Sigmoid colon (tissue), 7 donors: ENCODE results near the gene ZBTB3. TPM values are rescaled to one million over a fixed set of nuclear protein-coding genes. Genes with fewer than 3 reads are reported as not detected.
A peak's percentile ranks its signal among the peaks of the same experiment; 100 is the strongest.
"Not testable (repeated sequence)": the region's sequence is repeated elsewhere in the genome, so short reads cannot be mapped to it uniquely, and the experiment has no call there.

Experiments used
- DNase-seq: peaks from one replicate; pipeline ENCODE4 v3.0.0-alpha.2; 2019
- H3K27ac ChIP-seq, 4 donors: fragments of 200-600 bp; sonication (generic); one replicate each; pipeline ENCODE4 v1.5.1; 2016 to 2019; ENCODE audit warnings: mild to moderate bottlenecking in 1 of 4
- H3K27me3 ChIP-seq, 3 donors: fragments of 200-600 bp; sonication (generic); one replicate each; pipeline ENCODE4 v1.5.1; 2019; ENCODE audit warnings: mild to moderate bottlenecking in 1 of 3
- H3K36me3 ChIP-seq, 4 donors: fragments of 200-600 bp; sonication (generic); one replicate each; pipeline ENCODE4 v1.5.1; 2016 to 2019
- H3K4me1 ChIP-seq, 4 donors: fragments of 200-600 bp; sonication (generic); one replicate each; pipeline ENCODE4 v1.5.1; 2017 to 2019
- H3K4me3 ChIP-seq, 4 donors: fragments of 200-600 bp; sonication (generic); one replicate each; pipeline ENCODE4 v1.5.1; 2017 to 2019; ENCODE audit warnings: mild to moderate bottlenecking in 2 of 4, moderate library complexity in 1 of 4
- H3K9me3 ChIP-seq, 4 donors: fragments of 200-600 bp in 3 of 4; sonication (generic) in 3 of 4; one replicate each; pipeline versions ENCODE4 v1.5.1 to v1.6.1; 2013 to 2019
- EP300 ChIP-seq, 4 donors: sonication (generic); formaldehyde crosslinking; IDR thresholded peaks; one replicate each; pipeline ENCODE4 v1.6.1; 2017; ENCODE audit warnings: antibody characterized with exemption in 4 of 4
- POLR2A ChIP-seq, 2 donors: fragments of 450-650 bp; IDR thresholded peaks; one replicate each; pipeline ENCODE4 v1.6.1; 2016; ENCODE audit warnings: antibody characterized with exemption in 2 of 2, mild to moderate bottlenecking in 2 of 2, moderate library complexity in 2 of 2
- POLR2AphosphoS5 ChIP-seq, 4 donors: sonication (generic); formaldehyde crosslinking; IDR thresholded peaks; one replicate each; pipeline ENCODE4 v1.6.1; 2017; ENCODE audit warnings: antibody characterized with exemption in 4 of 4
- WGBS, 2 donors: extraction: QIAGEN DNeasy Blood & Tissue Kit; methylation state at CpG; one replicate each; pipeline ENCODE4 v1.1.7; 2013; 5-methylcytosine and 5-hydroxymethylcytosine counted together
- intact Hi-C: fragments of 100-400 bp; cut with DNase I; formaldehyde crosslinking; loops from one replicate; pipeline ENCODE4 v1.15.1; 2023
- polyA plus RNA-seq, 3 donors: library from polyadenylated mRNA; stranded (reverse); fragments of 200-250 nt; gene quantifications; one replicate each; pipeline ENCODE4 v1.2.3, GENCODE V29; 2013
- total RNA-seq, 4 donors: library from RNA; depleted of rRNA; stranded (reverse); fragments of >200 nt; gene quantifications; one replicate each; pipeline ENCODE4 v1.1.0, GENCODE V29; 2016
- TF ChIP-seq, protein P1 (sequence below), 4 experiments: fragments of 450-650 bp in 3 of 4; fragments of 200-600 bp in 1 of 4; IDR thresholded peaks; one replicate each; pipeline ENCODE4 v1.5.1; 2016 to 2019; ENCODE audit warnings: antibody characterized with exemption in 4 of 4, mild to moderate bottlenecking in 3 of 4, moderate library complexity in 2 of 4
- donor health status: healthy with polysubstance abuse.
- donor health status: Bipolar disorder and iron deficiency.
- donor health status: healthy.

ZBTB3 gene
- total and polyA plus RNA-seq, 7 donors: 1.2 to 12.1 (median 6.6) TPM

DNA sequence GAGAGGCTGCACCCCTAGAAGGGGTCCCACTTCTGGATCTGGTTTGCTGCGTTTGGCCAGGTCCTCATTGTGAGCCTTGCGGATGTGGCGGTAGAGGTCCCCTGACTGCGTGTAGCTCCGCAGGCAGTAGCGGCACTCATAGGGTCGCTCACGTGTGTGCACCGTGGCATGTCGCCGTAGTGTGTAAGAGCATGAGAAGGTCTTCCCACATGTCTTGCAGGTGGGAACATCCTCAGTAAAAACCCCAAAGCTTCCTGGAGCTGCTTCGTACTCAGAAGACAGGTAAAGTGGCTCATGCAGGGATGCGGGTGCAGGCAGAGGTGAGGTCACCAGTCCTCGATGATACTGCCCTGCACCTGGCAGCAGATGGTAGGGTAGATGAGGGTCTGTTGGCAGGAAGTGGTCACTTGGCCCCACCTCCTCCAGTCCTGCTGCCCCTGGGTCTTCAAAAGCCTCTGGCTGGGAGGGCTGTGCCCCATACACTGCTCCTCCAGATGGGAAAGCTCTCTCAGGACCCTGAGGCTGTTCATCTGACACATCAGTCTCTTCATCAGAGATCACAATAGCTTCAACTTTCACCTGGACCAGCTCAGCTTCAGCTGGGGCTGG lies 1.7 kb downstream of the ZBTB3 start:
- intact Hi-C loops: loop anchor here (2.0 kb wide), 1 partner anchor 23 kb away; the partner anchor contains the start of gene TTC9C
- TF ChIP-seq POLR2A (IDR thresholded peaks at IDR 0.05): no peak
- TF ChIP-seq, protein P1, sequence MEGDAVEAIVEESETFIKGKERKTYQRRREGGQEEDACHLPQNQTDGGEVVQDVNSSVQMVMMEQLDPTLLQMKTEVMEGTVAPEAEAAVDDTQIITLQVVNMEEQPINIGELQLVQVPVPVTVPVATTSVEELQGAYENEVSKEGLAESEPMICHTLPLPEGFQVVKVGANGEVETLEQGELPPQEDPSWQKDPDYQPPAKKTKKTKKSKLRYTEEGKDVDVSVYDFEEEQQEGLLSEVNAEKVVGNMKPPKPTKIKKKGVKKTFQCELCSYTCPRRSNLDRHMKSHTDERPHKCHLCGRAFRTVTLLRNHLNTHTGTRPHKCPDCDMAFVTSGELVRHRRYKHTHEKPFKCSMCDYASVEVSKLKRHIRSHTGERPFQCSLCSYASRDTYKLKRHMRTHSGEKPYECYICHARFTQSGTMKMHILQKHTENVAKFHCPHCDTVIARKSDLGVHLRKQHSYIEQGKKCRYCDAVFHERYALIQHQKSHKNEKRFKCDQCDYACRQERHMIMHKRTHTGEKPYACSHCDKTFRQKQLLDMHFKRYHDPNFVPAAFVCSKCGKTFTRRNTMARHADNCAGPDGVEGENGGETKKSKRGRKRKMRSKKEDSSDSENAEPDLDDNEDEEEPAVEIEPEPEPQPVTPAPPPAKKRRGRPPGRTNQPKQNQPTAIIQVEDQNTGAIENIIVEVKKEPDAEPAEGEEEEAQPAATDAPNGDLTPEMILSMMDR (IDR thresholded peaks at IDR 0.05): no peak
- no peak for TF ChIP-seq EP300 (IDR thresholded peaks at IDR 0.05)
- TF ChIP-seq POLR2AphosphoS5 (IDR thresholded peaks at IDR 0.05): no peak
- H3K4me1 ChIP-seq: peaks cover 0 to 38% (median 18%) of the 10 kb centered on the region in 4 donors
- peaks cover 0 to 22% (median 4%) of the 10 kb centered on the region in 4 donors for H3K36me3 ChIP-seq
- no peaks in the 10 kb centered on the region for H3K27me3 ChIP-seq
- DNase-seq: no peak
- H3K27ac ChIP-seq: no peak overlapping the region
- H3K9me3 ChIP-seq: no peaks in the 10 kb centered on the region
- WGBS, 2 donors: 94 to 96% methylated on average over 14 of the region's 14 CpGs
- no peak overlapping the region for H3K4me3 ChIP-seq

DNA sequence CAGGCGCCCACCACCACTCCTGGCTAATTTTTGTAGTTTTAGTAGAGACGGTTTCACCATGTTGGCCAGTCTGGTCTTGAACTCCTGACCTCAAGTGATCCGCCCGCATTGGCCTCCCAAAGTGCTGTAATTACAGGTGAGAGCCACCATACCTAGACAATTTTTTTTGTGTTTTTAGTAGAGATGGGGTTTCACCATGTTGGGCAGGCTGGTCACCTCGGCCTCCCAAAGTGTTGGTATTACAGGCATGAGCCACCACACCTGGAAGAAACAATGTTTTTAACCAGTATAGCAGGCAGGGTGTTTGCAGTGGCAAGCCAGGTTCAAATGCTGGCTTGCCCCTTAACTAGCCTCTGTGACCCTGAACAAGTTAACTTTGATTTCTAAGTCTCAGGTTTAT lies 4.0 kb downstream of the ZBTB3 start:
- peaks cover 0 to 22% (median 4%) of the 10 kb centered on the region in 4 donors for H3K36me3 ChIP-seq
- DNase-seq: peak; percentile 28
- H3K4me3 ChIP-seq, intact Hi-C loops, H3K27me3 ChIP-seq, H3K27ac ChIP-seq, H3K9me3 ChIP-seq: not testable (repeated sequence)
- 96 to 97% methylated on average over 5 of the region's 5 CpGs for WGBS, 2 donors
- peaks cover 0 to 38% (median 18%) of the 10 kb centered on the region in 4 donors for H3K4me1 ChIP-seq

DNA sequence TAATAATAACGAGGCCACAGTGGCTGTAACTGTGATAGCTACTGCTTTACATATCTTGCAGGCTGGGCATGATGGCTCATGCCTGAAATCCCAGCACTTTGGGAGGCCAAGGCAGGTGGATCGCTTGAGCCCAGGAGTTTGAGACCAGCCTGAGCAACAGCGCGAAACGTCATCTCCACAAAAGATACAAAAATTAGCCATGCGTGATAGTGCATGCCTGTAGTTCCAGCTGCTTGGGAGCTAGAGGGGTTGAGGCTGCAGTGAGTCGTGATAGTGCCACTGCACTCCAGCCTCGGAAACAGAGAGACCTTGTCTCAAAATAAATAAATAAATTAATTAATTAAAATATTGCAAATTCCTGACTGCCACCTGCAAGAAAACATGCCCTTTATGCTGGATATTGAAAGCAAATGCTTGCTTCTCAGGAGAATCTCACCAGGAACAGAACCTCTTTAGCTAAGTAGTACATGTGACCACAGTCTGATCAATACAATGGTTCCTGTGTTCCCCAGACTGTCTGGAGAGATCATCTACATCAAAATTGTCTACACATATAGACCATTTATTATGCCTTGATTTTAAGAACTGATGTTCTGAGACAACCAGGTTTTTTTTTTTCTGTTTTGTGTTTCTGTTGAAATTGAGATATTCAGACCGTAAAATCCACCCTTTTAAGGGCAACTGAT lies 6.3 kb downstream of the ZBTB3 start:
- H3K27me3 ChIP-seq: no peaks in the 10 kb centered on the region
- intact Hi-C loops: no loop called here
- H3K9me3 ChIP-seq: no peaks in the 10 kb centered on the region
- H3K36me3 ChIP-seq: peaks cover 0 to 18% (median 2%) of the 10 kb centered on the region in 4 donors
- peaks cover 0 to 21% (median 5%) of the 10 kb centered on the region in 4 donors for H3K4me1 ChIP-seq
- no peak overlapping the region for H3K27ac ChIP-seq
- WGBS, 2 donors: 89% methylated on average over 9 of the region's 9 CpGs
- no peak overlapping the region for H3K4me3 ChIP-seq
- TF ChIP-seq POLR2A (IDR thresholded peaks at IDR 0.05) (no peak), EP300 (IDR thresholded peaks at IDR 0.05) (no peak)
- DNase-seq: no peak

DNA sequence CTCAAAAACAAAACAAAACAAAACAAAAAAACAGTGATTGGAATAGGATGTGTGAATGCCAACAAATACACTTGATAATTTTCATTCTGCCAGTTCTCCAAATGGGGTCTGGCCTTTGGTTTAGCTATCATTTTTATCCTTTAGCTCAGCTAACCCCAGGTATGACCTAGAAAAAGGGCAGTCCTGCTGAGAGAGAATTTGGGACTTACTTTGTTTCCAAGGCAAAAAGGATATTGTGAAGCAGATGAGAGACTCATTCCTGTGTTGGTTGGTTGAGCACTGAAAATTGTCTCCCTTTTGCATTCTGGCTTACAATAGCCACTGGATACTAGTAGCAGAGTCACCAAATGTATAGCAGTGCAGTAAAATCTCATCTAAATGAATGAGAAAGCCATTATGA lies 16.8 kb downstream of the ZBTB3 start:
- intact Hi-C loops: no loop called here
- no peak for DNase-seq
- H3K27ac ChIP-seq: no peak overlapping the region
- peaks cover 9 to 92% (median 42%) of the 10 kb centered on the region in 4 donors for H3K36me3 ChIP-seq
- H3K9me3 ChIP-seq: no peaks in the 10 kb centered on the region
- peaks cover 0 to 7% (median 0%) of the 10 kb centered on the region in 4 donors for H3K4me1 ChIP-seq
- no peaks in the 10 kb centered on the region for H3K27me3 ChIP-seq
- no peak overlapping the region for H3K4me3 ChIP-seq
- TF ChIP-seq EP300 (IDR thresholded peaks at IDR 0.05): no peak
- TF ChIP-seq POLR2A (IDR thresholded peaks at IDR 0.05): no peak
- TF ChIP-seq POLR2AphosphoS5 (IDR thresholded peaks at IDR 0.05): no peak
- TF ChIP-seq, protein P1 (IDR thresholded peaks at IDR 0.05): no peak

DNA sequence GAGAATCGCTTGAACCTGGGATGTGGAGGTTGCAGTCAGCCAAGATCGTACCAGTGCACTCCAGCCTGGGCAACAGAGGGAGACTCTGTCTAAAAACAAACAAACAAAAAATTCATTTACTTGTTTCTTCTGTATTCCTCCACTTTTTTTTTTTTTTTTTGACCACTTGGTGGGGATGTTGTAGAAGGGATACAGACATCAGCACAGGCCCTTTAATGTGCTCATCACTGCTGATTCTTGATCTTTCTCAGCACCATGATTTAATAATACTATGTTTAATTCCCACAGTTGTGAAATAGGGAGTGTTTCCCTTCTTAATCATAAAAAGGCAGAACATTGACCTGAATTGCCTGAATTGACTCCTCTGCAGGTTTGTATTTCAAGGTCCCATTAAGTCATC lies 21.1 kb downstream of the ZBTB3 start:
- H3K36me3 ChIP-seq: peaks cover 0 to 56% (median 18%) of the 10 kb centered on the region in 4 donors
- H3K9me3 ChIP-seq: no peaks in the 10 kb centered on the region
- peaks cover 0 to 34% (median 24%) of the 10 kb centered on the region in 4 donors for H3K4me1 ChIP-seq
- WGBS, 2 donors: 74 to 88% methylated on average over 2 of the region's 2 CpGs
- no peak for DNase-seq
- intact Hi-C loops: no loop called here
- no peaks in the 10 kb centered on the region for H3K27me3 ChIP-seq
- H3K4me3 ChIP-seq: no peak overlapping the region
- TF ChIP-seq, protein P1 (IDR thresholded peaks at IDR 0.05): no peak
- H3K27ac ChIP-seq: no peak overlapping the region

DNA sequence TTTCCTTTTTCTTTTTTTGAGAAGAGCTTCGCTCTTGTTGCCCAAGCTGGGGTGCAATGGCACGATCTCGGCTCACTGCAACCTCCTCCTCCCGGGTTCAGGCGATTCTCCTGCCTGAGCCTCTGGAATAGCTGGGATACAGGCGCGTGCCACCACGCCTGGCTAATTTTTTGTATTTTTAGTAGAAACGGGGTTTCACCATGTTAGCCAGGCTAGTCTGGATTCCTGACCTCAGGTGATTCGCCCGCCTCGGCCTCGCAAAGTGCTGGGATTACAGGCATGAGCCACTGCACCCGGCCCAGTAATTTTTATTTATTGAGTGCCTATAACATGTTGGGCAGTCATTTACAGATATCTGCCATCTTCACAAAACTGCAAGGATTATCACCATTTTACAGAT lies 23.9 kb downstream of the ZBTB3 start:
- peak overlapping the region in 3 of 4 donors; percentile 96 to 97 (median 97) for H3K27ac ChIP-seq
- H3K4me1 ChIP-seq: peaks cover 0 to 46% (median 36%) of the 10 kb centered on the region in 4 donors
- DNase-seq, H3K27me3 ChIP-seq, H3K9me3 ChIP-seq, intact Hi-C loops: not testable (repeated sequence)
- peaks cover 0 to 28% (median 6%) of the 10 kb centered on the region in 4 donors for H3K36me3 ChIP-seq
- peak overlapping the region in 1 of 4 donors; percentile 98 for H3K4me3 ChIP-seq
- 76 to 89% methylated on average over 14 of the region's 14 CpGs for WGBS, 2 donors
